Activated CD4-positive, alpha-beta T cell treated with anti-CD3 and anti-CD28 coated beads for 36 hours (primary cell): Measurements from ENCODE around the gene COQ8A. TPM values are rescaled to one million over a fixed set of nuclear protein-coding genes. Genes with fewer than 3 reads are reported as not detected.

Source experiments
- ATAC-seq: fragments of 200-7000 bp; cut with Tn5 transposase; one replicate; pipeline ENCODE4 v1.10.0; 2021; ENCODE audit warnings: mild to moderate bottlenecking, moderate library complexity
- CTCF ChIA-PET: fragments of 350-600 bp; sonication (Branson Sonifier 250); formaldehyde crosslinking; loops from one replicate; lab custom pipeline; 2021; ENCODE audit warnings: antibody characterized with exemption; lab: Charles Lee
- POLR2A ChIA-PET: fragments of 350-600 bp; sonication (Branson Sonifier 250); formaldehyde crosslinking; loops from one replicate; lab custom pipeline; 2021; ENCODE audit warnings: antibody characterized with exemption, inconsistent platforms; lab: Charles Lee
- DNase-seq: peaks from one replicate; pipeline ENCODE4 v3.0.0-alpha.2; 2020
- H3K27ac Mint-ChIP-seq: one replicate; pipeline ENCODE4 v1.8.0; 2021; ENCODE audit warnings: mixed read lengths
- H3K27me3 Mint-ChIP-seq: one replicate; pipeline ENCODE4 v1.8.0; 2021; ENCODE audit warnings: mixed read lengths
- H3K36me3 Mint-ChIP-seq: one replicate; pipeline ENCODE4 v1.8.0; 2021; ENCODE audit warnings: low read depth, mixed read lengths
- H3K4me1 Mint-ChIP-seq: one replicate; pipeline ENCODE4 v1.8.0; 2021; ENCODE audit warnings: mixed read lengths
- H3K4me3 Mint-ChIP-seq: one replicate; pipeline ENCODE4 v1.8.0; 2021; ENCODE audit warnings: mild to moderate bottlenecking, moderate library complexity, mixed read lengths
- H3K9me3 Mint-ChIP-seq: one replicate; pipeline ENCODE4 v1.8.0; 2021; ENCODE audit warnings: low read depth, mixed read lengths
- intact Hi-C, 2 experiments: fragments of 100-400 bp; cut with DNase I in 1 of 2; cut with micrococcal nuclease in 1 of 2; formaldehyde crosslinking; loops; one replicate each; pipeline versions ENCODE4 v1.14.2 to v1.15.1; 2022 to 2024; cut with DNase I, micrococcal nuclease
- total RNA-seq, 2 experiments: library from RNA; stranded (reverse); gene quantifications; one replicate each; pipeline ENCODE4 v1.2.3, GENCODE V29; 2021

The COQ8A gene
- total RNA-seq, 2 experiments from 2014 or later = 21.3 to 26.9 TPM

- ATAC-seq (no peak), DNase-seq (no peak)
- Mint-ChIP-seq H3K4me3 (no peak overlapping the region), H3K27me3 (no peaks in the 10 kb centered on the region), H3K27ac (no peak overlapping the region), H3K4me1 (peaks cover 47% of the 10 kb centered on the region), H3K36me3 (peaks cover 4% of the 10 kb centered on the region), H3K9me3 (no peaks in the 10 kb centered on the region)
- intact Hi-C loops = no loop called here
- ChIA-PET POLR2A (no interaction called here), CTCF (interaction anchor here (0.8 kb wide), 1 partner anchor 312 kb away, joined by 3 read pairs; no protein-coding TSS in a partner anchor)
These were observed 5.2 kb downstream of the COQ8A start for GRCh38 chr1:226945106-226945857.

GRCh38 chr1:226945858-226946245, 5.8 kb downstream of the COQ8A start:
- H3K4me3 Mint-ChIP-seq = no peak overlapping the region
- peaks cover 4% of the 10 kb centered on the region for H3K36me3 Mint-ChIP-seq
- intact Hi-C loops = no loop called here
- ATAC-seq (no peak), DNase-seq (no peak)
- peaks cover 45% of the 10 kb centered on the region for H3K4me1 Mint-ChIP-seq
- ChIA-PET CTCF (interaction anchor here (0.8 kb wide), 1 partner anchor 312 kb away, joined by 3 read pairs; no protein-coding TSS in a partner anchor), POLR2A (no interaction called here)
- H3K27me3 Mint-ChIP-seq = no peaks in the 10 kb centered on the region
- no peaks in the 10 kb centered on the region for H3K9me3 Mint-ChIP-seq
- H3K27ac Mint-ChIP-seq = no peak overlapping the region

GRCh38 chr1:226946285-226946684, 6.2 kb downstream of the COQ8A start:
- DNase-seq (no peak), ATAC-seq (no peak)
- ChIA-PET CTCF (no interaction called here), POLR2A (interaction anchor here (0.6 kb wide), 1 partner anchor 17 kb away, joined by 5 read pairs; no protein-coding TSS in a partner anchor)
- peaks cover 4% of the 10 kb centered on the region for H3K36me3 Mint-ChIP-seq
- no peaks in the 10 kb centered on the region for H3K9me3 Mint-ChIP-seq
- intact Hi-C loops = no loop called here
- no peaks in the 10 kb centered on the region for H3K27me3 Mint-ChIP-seq
- no peak overlapping the region for H3K27ac Mint-ChIP-seq
- H3K4me1 Mint-ChIP-seq = peaks cover 41% of the 10 kb centered on the region
- H3K4me3 Mint-ChIP-seq = no peak overlapping the region

GRCh38 chr1:226946841-226947240, 6.7 kb downstream of the COQ8A start:
- DNase-seq = no peak
- intact Hi-C loops = no loop called here
- H3K9me3 Mint-ChIP-seq = no peaks in the 10 kb centered on the region
- CTCF ChIA-PET = interaction anchor here (0.6 kb wide), 1 partner anchor 8 kb away, joined by 3 read pairs; no protein-coding TSS in a partner anchor
- no peak overlapping the region for H3K4me3 Mint-ChIP-seq
- peaks cover 4% of the 10 kb centered on the region for H3K36me3 Mint-ChIP-seq
- POLR2A ChIA-PET = interaction anchor here (0.6 kb wide), 1 partner anchor 17 kb away, joined by 5 read pairs; no protein-coding TSS in a partner anchor
- H3K4me1 Mint-ChIP-seq = peaks cover 38% of the 10 kb centered on the region
- no peak overlapping the region for H3K27ac Mint-ChIP-seq
- H3K27me3 Mint-ChIP-seq = no peaks in the 10 kb centered on the region
- no peak for ATAC-seq

GRCh38 chr1:226948051-226948450, 8.0 kb downstream of the COQ8A start:
- POLR2A ChIA-PET = no interaction called here
- no peak overlapping the region for H3K4me3 Mint-ChIP-seq
- H3K4me1 Mint-ChIP-seq = peaks cover 27% of the 10 kb centered on the region
- H3K27me3 Mint-ChIP-seq = no peaks in the 10 kb centered on the region
- peaks cover 4% of the 10 kb centered on the region for H3K36me3 Mint-ChIP-seq
- DNase-seq (no peak), ATAC-seq (no peak)
- intact Hi-C loops = no loop called here
- CTCF ChIA-PET = no interaction called here
- no peak overlapping the region for H3K27ac Mint-ChIP-seq
- no peaks in the 10 kb centered on the region for H3K9me3 Mint-ChIP-seq

- POLR2A ChIA-PET = interaction anchor here (0.6 kb wide), 1 partner anchor 737 kb away, joined by 8 read pairs; no protein-coding TSS in a partner anchor
- no peaks in the 10 kb centered on the region for H3K27me3 Mint-ChIP-seq
- H3K27ac Mint-ChIP-seq = no peak overlapping the region
- no peak for DNase-seq
- no peak overlapping the region for H3K4me3 Mint-ChIP-seq
- intact Hi-C loops = no loop called here
- H3K9me3 Mint-ChIP-seq = no peaks in the 10 kb centered on the region
- CTCF ChIA-PET = no interaction called here
- ATAC-seq = no peak
- H3K36me3 Mint-ChIP-seq = peaks cover 4% of the 10 kb centered on the region
- peaks cover 23% of the 10 kb centered on the region for H3K4me1 Mint-ChIP-seq
These were observed 8.4 kb downstream of the COQ8A start for GRCh38 chr1:226948480-226948879.

GRCh38 chr1:226948996-226949395, 8.9 kb downstream of the COQ8A start:
- CTCF ChIA-PET = interaction anchor here (0.7 kb wide), 1 partner anchor 30 kb away, joined by 4 read pairs; no protein-coding TSS in a partner anchor
- ATAC-seq (no peak), DNase-seq (no peak)
- POLR2A ChIA-PET = interaction anchor here (0.6 kb wide), 1 partner anchor 737 kb away, joined by 8 read pairs; no protein-coding TSS in a partner anchor
- intact Hi-C loops = no loop called here
- Mint-ChIP-seq H3K4me3 (no peak overlapping the region), H3K4me1 (peaks cover 18% of the 10 kb centered on the region), H3K27ac (no peak overlapping the region), H3K27me3 (no peaks in the 10 kb centered on the region), H3K9me3 (no peaks in the 10 kb centered on the region), H3K36me3 (peaks cover 4% of the 10 kb centered on the region)

- CTCF ChIA-PET = interaction anchor here (0.7 kb wide), 1 partner anchor 30 kb away, joined by 4 read pairs; no protein-coding TSS in a partner anchor
- intact Hi-C loops = no loop called here
These were observed 9.3 kb downstream of the COQ8A start for GRCh38 chr1:226949401-226949800.

GRCh38 chr1:226950316-226950715, 10.2 kb downstream of the COQ8A start:
- POLR2A ChIA-PET = no interaction called here
- CTCF ChIA-PET = interaction anchor here (1.2 kb wide), 1 partner anchor 12 kb away, joined by 3 read pairs; no protein-coding TSS in a partner anchor
- Mint-ChIP-seq H3K4me1 (peaks cover 10% of the 10 kb centered on the region), H3K27me3 (no peaks in the 10 kb centered on the region), H3K36me3 (peaks cover 7% of the 10 kb centered on the region), H3K27ac (no peak overlapping the region), H3K4me3 (no peak overlapping the region), H3K9me3 (peaks cover 2% of the 10 kb centered on the region)
- DNase-seq (no peak), ATAC-seq (no peak)
- intact Hi-C loops = no loop called here

More at GRCh38 chr1:226949401-226949800, 9.3 kb downstream of the COQ8A start:
- Mint-ChIP-seq H3K4me3 (no peak overlapping the region), H3K4me1 (peaks cover 14% of the 10 kb centered on the region), H3K27me3 (no peaks in the 10 kb centered on the region), H3K9me3 (no peaks in the 10 kb centered on the region), H3K36me3 (peaks cover 4% of the 10 kb centered on the region), H3K27ac (no peak overlapping the region)
- DNase-seq (no peak), ATAC-seq (no peak)
- POLR2A ChIA-PET = no interaction called here

GRCh38 chr1:226950871-226951270, 10.8 kb downstream of the COQ8A start:
- peaks cover 10% of the 10 kb centered on the region for H3K4me1 Mint-ChIP-seq

GRCh38 chr1:226951286-226952117, 11.4 kb downstream of the COQ8A start:
- CTCF ChIA-PET = interaction anchor here (1.2 kb wide), 1 partner anchor 13 kb away, joined by 3 read pairs; no protein-coding TSS in a partner anchor
- Mint-ChIP-seq H3K4me1 (peaks cover 9% of the 10 kb centered on the region), H3K36me3 (peaks cover 7% of the 10 kb centered on the region), H3K4me3 (no peak overlapping the region), H3K27me3 (no peaks in the 10 kb centered on the region), H3K9me3 (peaks cover 2% of the 10 kb centered on the region), H3K27ac (no peak overlapping the region)
- intact Hi-C loops = no loop called here
- ATAC-seq = no peak
- POLR2A ChIA-PET = interaction anchor here (0.6 kb wide), 1 partner anchor 505 kb away, joined by 3 read pairs; no protein-coding TSS in a partner anchor
- no peak for DNase-seq

More at GRCh38 chr1:226950871-226951270, 10.8 kb downstream of the COQ8A start:
- H3K9me3 Mint-ChIP-seq = peaks cover 2% of the 10 kb centered on the region
- H3K36me3 Mint-ChIP-seq = peaks cover 7% of the 10 kb centered on the region
- intact Hi-C loops = no loop called here
- no peak for ATAC-seq
- POLR2A ChIA-PET = no interaction called here
- H3K27me3 Mint-ChIP-seq = no peaks in the 10 kb centered on the region
- H3K4me3 Mint-ChIP-seq = no peak overlapping the region
- CTCF ChIA-PET = interaction anchor here (1.2 kb wide), 1 partner anchor 12 kb away, joined by 3 read pairs; no protein-coding TSS in a partner anchor
- DNase-seq = no peak
- H3K27ac Mint-ChIP-seq = no peak overlapping the region
